Breast epithelium (tissue), 3 donors: ENCODE measurements around the gene WFIKKN1.

Experiments used
- CTCF ChIP-seq, 3 donors: fragments of 450-650 bp; IDR thresholded peaks; one replicate each; pipeline ENCODE4 v1.5.1; 2016 to 2017; ENCODE audit warnings: antibody characterized with exemption in 3 of 3, mild to moderate bottlenecking in 3 of 3, moderate library complexity in 3 of 3
- POLR2A ChIP-seq: fragments of 450-650 bp; IDR thresholded peaks from one replicate; pipeline ENCODE4 v1.6.1; 2016; ENCODE audit warnings: antibody characterized with exemption, mild to moderate bottlenecking, moderate library complexity

DNA sequence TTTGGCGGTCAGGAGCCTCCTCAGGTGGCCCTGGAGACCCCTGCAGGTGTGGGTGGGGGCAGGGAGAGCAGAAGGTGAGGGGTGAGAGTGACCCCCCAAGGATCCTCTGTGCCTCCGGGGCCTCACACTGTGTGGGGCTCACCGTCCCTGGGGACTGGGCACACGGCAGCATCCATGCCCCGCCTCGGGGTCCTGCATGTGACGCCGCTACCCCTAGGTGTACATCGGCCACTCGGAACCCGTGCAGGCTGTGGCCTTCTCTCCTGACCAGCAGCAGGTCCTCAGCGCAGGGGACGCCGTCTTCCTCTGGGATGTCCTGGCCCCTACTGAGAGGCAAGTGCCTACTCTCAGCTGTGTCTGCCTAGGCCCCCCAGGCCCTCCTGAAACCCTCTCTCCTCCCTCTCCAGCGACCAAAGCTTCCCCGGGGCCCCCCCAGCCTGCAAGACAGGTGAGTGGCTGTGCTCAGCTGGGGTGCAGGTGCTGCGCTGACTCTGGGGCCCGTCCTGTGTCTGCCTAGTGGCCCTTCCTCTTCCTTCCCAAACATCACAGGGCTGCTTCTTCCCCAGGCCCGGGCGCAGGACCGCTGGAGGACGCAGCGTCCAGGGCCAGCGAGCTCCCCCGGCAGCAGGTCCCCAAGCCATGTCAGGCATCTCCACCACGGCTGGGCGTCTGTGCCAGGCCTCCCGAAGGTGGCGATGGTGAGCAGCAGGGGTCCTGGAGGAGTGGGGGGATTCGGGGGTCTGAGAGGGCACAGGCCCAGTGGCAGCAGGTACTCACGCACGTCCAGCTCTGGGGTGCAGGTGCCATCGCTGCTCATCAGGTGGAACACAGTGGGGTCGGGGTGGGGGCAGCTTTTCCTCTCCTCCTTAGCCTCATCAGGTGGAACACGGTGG is 28.1 kb downstream of the WFIKKN1 start:
- TF ChIP-seq CTCF (IDR thresholded peaks at IDR 0.05) = no peak
- no peak for TF ChIP-seq POLR2A
